Measurements from ENCODE around the gene USP48.
A peak's percentile ranks its signal among the peaks of the same experiment; 100 is the strongest.
"Not testable (repeated sequence)": the region's sequence is repeated elsewhere in the genome, so short reads cannot be mapped to it uniquely, and the experiment has no call there.

The USP48 gene

DNA sequence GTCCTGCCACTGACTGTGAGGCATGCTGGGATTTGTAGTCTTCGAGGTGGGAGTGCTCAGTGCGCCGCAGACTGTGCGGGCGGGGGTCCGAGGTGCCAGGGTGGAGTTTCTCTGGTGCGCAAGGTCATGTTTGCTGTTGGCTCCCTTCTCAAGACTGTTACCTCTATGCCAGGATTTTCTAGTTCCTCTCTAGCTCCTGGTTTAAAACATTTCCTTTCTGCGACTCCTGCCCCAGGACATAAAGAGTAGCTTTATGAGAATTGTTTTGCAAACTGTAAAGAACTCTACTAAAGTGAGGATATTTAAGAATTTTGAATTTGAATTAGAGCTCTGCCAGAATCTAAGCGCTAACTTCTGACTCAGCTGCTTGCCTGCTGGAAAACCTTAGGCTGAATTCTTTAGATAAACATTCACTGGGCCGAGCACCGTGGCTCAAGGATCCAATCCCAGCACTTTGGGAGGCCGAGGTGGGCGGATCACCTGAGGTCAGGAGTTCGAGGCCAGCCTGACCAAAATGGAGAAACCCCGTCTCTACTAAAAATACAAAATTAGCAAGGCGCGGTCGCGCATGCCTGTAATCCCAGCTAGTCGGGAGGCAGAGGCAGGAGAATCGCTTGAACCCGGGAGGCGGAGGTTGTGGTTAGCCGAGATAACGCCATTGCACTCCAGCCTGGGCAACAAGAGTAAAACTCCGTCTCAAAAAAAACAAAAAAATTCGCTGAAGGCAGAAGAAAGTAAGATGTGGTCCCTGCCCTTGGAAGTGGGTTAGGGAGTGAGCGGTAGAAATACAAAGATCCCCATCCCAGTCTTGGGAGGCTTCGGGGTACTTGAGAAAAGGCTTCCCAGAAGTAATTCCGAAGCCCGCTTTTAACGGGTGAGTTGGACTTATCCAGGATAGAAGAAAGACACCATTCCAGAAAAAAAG is 992 bp upstream of the USP48 start:
- CTCF ChIA-PET: interaction anchor here (1.0 kb wide), 1 partner anchor 10 kb away, joined by 3 read pairs; no protein-coding TSS in a partner anchor
- no peak for DNase-seq (ENCODE audit: low spot score)
- H3K27ac ChIP-seq: peak overlapping the region; percentile 98
- TF ChIP-seq, protein P1, sequence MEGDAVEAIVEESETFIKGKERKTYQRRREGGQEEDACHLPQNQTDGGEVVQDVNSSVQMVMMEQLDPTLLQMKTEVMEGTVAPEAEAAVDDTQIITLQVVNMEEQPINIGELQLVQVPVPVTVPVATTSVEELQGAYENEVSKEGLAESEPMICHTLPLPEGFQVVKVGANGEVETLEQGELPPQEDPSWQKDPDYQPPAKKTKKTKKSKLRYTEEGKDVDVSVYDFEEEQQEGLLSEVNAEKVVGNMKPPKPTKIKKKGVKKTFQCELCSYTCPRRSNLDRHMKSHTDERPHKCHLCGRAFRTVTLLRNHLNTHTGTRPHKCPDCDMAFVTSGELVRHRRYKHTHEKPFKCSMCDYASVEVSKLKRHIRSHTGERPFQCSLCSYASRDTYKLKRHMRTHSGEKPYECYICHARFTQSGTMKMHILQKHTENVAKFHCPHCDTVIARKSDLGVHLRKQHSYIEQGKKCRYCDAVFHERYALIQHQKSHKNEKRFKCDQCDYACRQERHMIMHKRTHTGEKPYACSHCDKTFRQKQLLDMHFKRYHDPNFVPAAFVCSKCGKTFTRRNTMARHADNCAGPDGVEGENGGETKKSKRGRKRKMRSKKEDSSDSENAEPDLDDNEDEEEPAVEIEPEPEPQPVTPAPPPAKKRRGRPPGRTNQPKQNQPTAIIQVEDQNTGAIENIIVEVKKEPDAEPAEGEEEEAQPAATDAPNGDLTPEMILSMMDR (conservative IDR thresholded peaks at IDR 0.05; ENCODE audit: low read depth): no peak
- POLR2A ChIA-PET (ENCODE audit: low non-redundant PET): interaction anchor here (1.0 to 1.1 kb wide), 2 partner anchors 10 to 152 kb away, joined by 4 read pairs; no protein-coding TSS in a partner anchor

DNA sequence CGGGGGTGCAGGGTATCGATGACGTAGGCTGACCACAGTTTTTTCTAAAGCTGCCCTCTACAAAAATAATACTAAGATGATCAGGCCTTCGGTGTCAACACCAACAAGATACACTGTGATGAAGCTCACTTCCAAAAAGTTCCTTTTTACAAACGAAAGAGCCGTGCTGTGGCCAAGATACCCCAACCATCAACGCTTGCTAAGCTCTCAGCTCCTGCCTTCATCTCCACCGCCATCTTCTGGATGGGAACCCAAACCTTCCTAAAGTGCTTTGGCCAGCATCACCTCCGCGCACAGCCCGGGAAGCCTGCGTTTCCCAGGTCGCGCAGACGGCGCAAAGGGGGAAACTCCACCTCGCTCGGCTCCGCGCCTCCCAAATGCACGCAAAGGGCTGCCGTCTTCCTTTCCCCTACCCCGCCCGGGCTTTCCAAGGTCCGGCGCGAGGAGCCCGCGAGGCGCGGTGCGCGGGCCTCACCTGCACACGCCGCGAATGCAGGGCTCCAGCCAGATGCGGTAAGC is 541 bp downstream of the USP48 start:
- H3K27ac ChIP-seq: peak overlapping the region; percentile 98
- POLR2A ChIA-PET (ENCODE audit: low non-redundant PET): interaction anchor here (0.5 to 1.1 kb wide), 2 partner anchors 154 to 269 kb away, joined by 4 to 7 read pairs; no protein-coding TSS in a partner anchor
- TF ChIP-seq, protein P1 (conservative IDR thresholded peaks at IDR 0.05; ENCODE audit: low read depth): no peak; the same call in 1 of the 2 replicates
- CTCF ChIA-PET: interaction anchor here (0.6 to 0.7 kb wide), 5 partner anchors 81 to 276 kb away, joined by 3 read pairs; no protein-coding TSS in a partner anchor
- DNase-seq (ENCODE audit: low spot score): peak; percentile 34

DNA sequence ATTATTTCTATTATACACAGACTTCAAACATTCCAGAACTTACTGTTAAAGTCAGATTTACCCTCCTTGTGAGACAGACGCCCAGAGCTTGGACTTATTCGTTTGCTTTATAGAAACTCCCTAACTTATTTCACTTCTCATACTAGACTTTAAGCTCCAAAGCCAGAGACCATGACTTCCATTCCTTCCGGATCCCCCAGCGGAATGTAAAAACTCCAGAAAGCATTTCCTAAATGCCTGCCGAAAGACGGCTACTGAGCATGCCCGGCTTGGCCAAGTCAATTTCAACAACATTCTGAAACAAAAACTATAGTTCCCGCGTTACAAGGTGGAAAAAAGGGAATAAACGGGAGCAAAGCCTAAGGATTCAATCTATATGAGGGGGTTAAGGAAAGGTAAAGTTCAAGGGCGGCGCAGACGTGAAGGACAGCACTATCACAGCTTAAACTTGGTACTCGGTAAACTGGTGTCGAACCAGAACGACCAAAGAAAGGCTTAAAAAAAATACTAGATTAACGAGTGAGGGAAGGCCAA is 1.1 kb downstream of the USP48 start:
- H3K27ac ChIP-seq: peak overlapping the region; percentile 98
- ChIA-PET CTCF (interaction anchor here (0.6 to 0.7 kb wide), 5 partner anchors 82 to 277 kb away, joined by 3 read pairs; no protein-coding TSS in a partner anchor), POLR2A (ENCODE audit: low non-redundant PET) (interaction anchor here (0.7 kb wide), 1 partner anchor 45 kb away, joined by 3 read pairs; no protein-coding TSS in a partner anchor)
- DNase-seq (ENCODE audit: low spot score): no peak
- TF ChIP-seq, protein P1 (conservative IDR thresholded peaks at IDR 0.05; ENCODE audit: low read depth): no peak

DNA sequence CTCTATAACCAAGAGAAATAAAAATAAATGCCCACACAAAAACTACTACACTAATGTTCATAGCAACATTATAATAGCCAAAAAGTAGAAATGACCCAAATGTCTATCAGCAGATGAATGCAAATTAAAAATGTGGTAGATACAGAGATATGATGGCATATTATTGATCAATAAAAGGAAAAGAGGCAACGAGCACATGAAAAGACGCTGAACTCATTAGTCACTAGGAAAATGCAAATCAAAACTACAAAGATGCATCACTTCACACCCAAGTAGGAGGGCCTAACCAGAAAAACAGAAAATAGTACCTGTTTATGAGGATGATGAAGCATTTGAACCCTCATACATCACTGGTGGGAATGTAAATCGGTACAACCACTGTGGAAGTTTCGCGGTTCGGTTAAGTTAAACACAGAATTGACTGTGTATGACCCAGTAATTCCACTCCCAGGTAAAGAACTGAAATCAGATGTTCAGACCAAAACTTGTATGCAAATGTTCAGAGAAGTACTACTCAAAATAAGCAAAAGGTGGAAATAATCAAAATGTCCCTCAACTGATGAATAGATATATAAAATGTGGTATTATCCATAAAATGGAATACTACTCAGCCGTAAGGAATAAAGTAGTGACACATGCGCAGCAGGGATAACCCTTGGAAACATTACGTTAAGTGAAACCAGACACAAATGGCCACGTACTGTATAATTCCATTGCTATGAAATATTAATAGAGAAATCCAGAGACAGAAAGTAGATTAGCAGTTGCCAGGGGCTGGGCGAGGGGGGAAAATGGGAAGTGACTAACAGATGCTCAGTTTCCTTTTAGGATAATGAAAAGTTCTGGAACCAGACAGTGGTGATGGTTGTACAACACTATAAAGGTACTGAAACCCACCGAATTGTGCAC is 3.1 kb downstream of the USP48 start:
- ChIA-PET CTCF (no interaction called here), POLR2A (ENCODE audit: low non-redundant PET) (no interaction called here)
- no peak for DNase-seq (ENCODE audit: low spot score)
- no peak overlapping the region for H3K27ac ChIP-seq
- TF ChIP-seq, protein P1 (conservative IDR thresholded peaks at IDR 0.05; ENCODE audit: low read depth): no peak

DNA sequence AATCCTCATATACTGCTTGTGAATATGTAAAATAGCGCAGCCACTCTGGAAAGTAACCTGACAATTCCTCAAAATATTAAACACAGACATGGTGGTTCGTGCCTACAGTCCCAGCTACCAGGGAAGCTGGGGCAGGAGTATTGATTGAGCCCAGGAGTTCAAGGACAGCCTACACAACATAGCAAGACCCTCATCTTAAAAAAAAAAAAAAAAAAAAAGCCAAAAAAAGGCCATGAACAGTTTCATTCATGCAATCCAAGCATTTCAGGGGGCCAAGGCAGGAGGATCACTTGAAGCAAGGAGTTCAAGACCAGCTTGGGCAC is 4.6 kb downstream of the USP48 start:
- TF ChIP-seq, protein P1 (conservative IDR thresholded peaks at IDR 0.05; ENCODE audit: low read depth): no peak
- ChIA-PET CTCF (interaction anchor here (0.6 kb wide), 1 partner anchor 746 kb away, joined by 3 read pairs; no protein-coding TSS in a partner anchor), POLR2A (ENCODE audit: low non-redundant PET) (no interaction called here)
- H3K27ac ChIP-seq: no peak overlapping the region
- no peak for DNase-seq (ENCODE audit: low spot score)

DNA sequence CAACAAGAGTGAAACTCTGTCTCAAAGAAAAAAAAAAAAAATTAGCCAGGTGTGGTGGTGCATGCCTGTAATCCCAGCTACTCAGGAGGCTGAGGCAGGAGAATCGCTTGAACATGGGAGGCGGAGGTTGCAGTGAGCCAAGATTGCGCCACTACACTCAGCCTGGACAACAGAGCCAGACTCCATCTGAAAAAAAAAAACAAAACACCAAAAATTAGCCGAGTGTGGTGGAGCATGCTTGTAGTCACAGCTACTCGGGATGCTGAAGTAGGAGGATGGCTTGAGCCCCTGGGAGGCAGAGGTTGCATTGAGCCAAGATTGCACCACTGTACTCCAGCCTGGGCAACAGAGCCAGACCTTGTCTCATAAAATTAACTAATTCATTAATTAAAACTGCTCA is 6.0 kb downstream of the USP48 start:
- POLR2A ChIA-PET (ENCODE audit: low non-redundant PET); DNase-seq (ENCODE audit: low spot score): not testable (repeated sequence)
- peak overlapping the region; percentile 8; the same call in 1 of the 2 replicates for H3K27ac ChIP-seq
- CTCF ChIA-PET: interaction anchor here (0.6 kb wide), 2 partner anchors 12 to 35 kb away, joined by 3 to 4 read pairs; no protein-coding TSS in a partner anchor
